Measurements from ENCODE around the gene SLC9A2. TPM values are rescaled to one million over a fixed set of nuclear protein-coding genes. Genes with fewer than 3 reads are reported as not detected.

Gene SLC9A2
- total RNA-seq, 2 donors from 2014 or later: 0.22 TPM; not detected in 1

DNA sequence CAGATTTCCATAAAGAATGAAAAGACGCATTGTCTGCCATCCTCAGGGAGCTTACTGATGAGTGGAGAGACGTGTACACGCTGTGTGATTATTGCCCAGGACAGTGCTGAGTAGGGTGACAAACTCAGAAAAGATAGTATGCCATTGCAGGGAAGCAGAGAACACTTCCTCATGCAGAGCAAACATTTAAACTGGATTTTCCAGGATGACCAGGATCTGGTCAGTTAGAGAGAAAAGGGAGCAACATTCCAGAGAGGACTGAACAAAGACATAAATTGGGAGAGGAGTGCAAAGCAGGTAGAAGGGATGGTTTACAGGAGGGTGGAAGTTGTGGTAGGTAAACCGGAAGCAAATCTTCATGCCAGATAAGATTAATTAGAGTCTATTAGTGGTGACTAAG, 2.3 kb downstream of the SLC9A2 start:
- Histone ChIP-seq H3K4me3 (no peak overlapping the region), H3K9me3 (no peaks in the 10 kb centered on the region), H3K27ac (no peak overlapping the region), H3K4me1 (peaks cover 0 to 18% of the 10 kb centered on the region in 2 donors), H3K27me3 (peaks cover 0 to 8% of the 10 kb centered on the region in 2 donors), H3K36me3 (no peaks in the 10 kb centered on the region)
- TF ChIP-seq, protein P1, sequence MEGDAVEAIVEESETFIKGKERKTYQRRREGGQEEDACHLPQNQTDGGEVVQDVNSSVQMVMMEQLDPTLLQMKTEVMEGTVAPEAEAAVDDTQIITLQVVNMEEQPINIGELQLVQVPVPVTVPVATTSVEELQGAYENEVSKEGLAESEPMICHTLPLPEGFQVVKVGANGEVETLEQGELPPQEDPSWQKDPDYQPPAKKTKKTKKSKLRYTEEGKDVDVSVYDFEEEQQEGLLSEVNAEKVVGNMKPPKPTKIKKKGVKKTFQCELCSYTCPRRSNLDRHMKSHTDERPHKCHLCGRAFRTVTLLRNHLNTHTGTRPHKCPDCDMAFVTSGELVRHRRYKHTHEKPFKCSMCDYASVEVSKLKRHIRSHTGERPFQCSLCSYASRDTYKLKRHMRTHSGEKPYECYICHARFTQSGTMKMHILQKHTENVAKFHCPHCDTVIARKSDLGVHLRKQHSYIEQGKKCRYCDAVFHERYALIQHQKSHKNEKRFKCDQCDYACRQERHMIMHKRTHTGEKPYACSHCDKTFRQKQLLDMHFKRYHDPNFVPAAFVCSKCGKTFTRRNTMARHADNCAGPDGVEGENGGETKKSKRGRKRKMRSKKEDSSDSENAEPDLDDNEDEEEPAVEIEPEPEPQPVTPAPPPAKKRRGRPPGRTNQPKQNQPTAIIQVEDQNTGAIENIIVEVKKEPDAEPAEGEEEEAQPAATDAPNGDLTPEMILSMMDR (IDR thresholded peaks at IDR 0.05): no peak
- no peak for DNase-seq (ENCODE audit: low spot score)

DNA sequence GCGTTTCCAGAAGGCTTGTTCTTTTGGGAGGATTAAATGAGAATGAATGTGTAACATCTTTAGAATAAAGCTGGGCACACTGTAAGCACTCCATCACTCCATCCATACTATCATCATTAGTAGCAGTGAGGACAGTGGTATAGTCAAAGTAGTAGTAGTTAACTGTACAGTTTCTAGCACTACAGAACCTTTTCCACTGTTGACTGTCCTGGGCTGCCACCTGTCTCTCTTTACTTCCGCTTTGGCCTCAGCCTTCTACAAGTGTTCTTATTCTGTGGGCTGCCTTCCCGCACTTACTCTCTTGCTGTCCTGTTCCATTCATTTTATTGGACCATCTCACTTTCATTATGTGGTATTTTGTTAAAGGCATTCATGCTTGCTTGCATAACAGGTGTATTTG, 3.3 kb downstream of the SLC9A2 start:
- peaks cover 0 to 8% of the 10 kb centered on the region in 2 donors for H3K27me3 ChIP-seq
- TF ChIP-seq, protein P1 (IDR thresholded peaks at IDR 0.05): no peak

DNA sequence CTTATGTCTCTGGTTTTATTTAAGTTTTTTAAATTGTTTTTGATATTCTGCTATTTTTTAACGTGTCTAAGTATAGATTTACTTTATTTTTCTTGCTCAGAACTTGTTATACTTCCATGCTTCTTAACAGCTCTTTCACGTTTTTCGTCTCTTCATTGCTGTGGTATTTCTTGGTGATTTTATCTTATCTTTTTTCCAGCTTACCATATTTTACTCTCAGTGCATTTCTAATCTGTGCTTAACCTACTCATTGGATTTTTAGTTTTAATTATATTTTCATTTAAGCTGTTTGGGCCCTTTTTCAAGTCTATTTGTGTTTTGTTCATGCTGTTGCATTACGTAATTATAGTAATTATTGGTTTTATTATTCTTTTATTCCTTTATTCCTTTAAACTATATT, 11.1 kb downstream of the SLC9A2 start:
- Histone ChIP-seq H3K4me1 (no peaks in the 10 kb centered on the region), H3K27me3 (no peaks in the 10 kb centered on the region), H3K36me3 (no peaks in the 10 kb centered on the region), H3K27ac (no peak overlapping the region), H3K9me3 (no peaks in the 10 kb centered on the region), H3K4me3 (no peak overlapping the region)
- DNase-seq (ENCODE audit: low spot score): no peak
- TF ChIP-seq, protein P1 (IDR thresholded peaks at IDR 0.05): no peak

More for the DNA sequence above, 3.3 kb downstream of the SLC9A2 start:
- Histone ChIP-seq H3K36me3 (no peaks in the 10 kb centered on the region), H3K27ac (no peak overlapping the region), H3K4me1 (peaks cover 0 to 18% of the 10 kb centered on the region in 2 donors), H3K4me3 (no peak overlapping the region), H3K9me3 (no peaks in the 10 kb centered on the region)
- no peak for DNase-seq (ENCODE audit: low spot score)

DNA sequence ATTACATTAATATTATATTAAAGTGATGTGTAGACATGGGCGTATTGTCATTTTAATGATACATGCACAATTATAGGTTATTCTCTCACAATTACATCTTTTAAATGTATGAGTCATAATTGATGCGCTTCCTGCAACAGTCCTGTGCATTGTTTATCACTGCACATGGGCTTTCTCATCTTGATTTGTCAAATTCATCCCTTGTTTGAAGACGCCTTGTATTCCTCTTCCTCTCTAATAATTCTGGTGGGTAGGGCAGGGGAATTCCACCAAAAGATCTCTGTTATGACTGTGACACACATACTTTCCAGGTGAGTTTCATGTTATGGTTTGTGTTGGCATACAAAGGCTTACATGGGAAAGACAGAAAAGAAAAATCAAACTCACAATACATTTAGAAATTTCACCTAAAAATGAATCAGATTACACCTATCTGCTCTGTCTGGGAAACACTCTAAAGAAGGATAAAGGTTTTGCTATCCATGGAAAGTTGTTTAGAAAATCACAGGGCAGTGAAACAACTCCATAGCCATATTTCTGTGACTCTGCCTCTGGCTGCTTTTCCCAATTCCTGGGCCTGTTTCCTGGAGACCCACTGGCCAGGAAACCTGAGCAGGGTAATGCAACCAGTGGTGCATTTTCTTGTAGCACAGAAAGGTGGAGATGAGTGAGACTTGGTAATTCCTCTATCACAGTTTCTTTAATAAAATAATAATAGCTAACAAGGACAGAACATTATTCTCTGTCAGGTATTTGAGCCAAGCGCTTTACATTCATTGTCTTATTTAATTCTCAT, 13.2 kb downstream of the SLC9A2 start:
- Histone ChIP-seq H3K27ac (no peak overlapping the region), H3K36me3 (no peaks in the 10 kb centered on the region), H3K4me3 (no peak overlapping the region), H3K27me3 (no peaks in the 10 kb centered on the region), H3K4me1 (no peaks in the 10 kb centered on the region), H3K9me3 (no peaks in the 10 kb centered on the region)
- no peak for DNase-seq (ENCODE audit: low spot score)
- TF ChIP-seq, protein P1 (IDR thresholded peaks at IDR 0.05): no peak

DNA sequence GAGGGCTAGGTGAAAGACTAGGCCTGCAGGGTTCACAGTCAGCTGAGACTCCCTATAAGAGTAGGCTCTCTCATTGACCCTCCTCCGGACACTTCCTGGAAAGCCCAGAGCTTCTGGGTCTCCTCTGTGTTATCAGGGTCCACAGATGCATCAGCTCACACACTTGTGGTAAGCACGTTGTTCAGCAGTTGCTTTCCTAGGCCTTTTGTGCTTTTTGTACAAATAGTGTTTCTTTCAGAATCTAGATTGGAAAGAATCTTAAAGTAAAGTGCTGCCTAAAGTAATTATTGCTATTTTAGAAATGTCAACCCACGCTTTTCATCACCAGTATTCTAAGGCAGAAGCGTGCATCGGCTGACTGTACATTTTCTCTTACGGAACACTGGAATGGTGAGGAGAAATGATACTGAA, 15.5 kb downstream of the SLC9A2 start:
- Histone ChIP-seq H3K36me3 (no peaks in the 10 kb centered on the region), H3K27ac (no peak overlapping the region), H3K27me3 (no peaks in the 10 kb centered on the region), H3K4me1 (no peaks in the 10 kb centered on the region), H3K4me3 (no peak overlapping the region), H3K9me3 (no peaks in the 10 kb centered on the region)
- no peak for DNase-seq (ENCODE audit: low spot score)
- TF ChIP-seq, protein P1 (IDR thresholded peaks at IDR 0.05): no peak

DNA sequence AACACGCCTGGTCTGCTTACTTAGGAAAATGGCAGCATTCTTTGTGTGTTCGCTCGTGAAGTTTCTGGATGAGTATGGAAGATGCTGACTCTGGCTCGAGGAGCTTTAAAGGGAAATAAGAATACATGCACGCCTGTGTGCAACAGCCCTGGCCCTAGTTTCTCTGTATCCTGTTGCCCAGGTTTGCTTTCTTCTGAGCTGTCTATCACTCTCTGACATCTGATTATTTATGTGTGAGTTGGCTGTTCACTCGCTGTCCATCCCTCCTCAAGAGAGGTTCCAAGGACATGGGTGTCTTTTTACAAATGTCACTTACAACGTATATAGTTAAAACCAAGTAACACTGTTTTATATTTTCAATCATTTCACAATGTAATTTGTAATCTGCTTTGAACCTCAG, 16.0 kb downstream of the SLC9A2 start:
- no peak for DNase-seq (ENCODE audit: low spot score)
- Histone ChIP-seq H3K4me1 (no peaks in the 10 kb centered on the region), H3K9me3 (no peaks in the 10 kb centered on the region), H3K27ac (no peak overlapping the region), H3K4me3 (no peak overlapping the region), H3K27me3 (no peaks in the 10 kb centered on the region), H3K36me3 (no peaks in the 10 kb centered on the region)
- TF ChIP-seq, protein P1 (IDR thresholded peaks at IDR 0.05): no peak

Measured in right atrium auricular region (tissue), 2 donors.